Spinal cord (tissue), 10 donors: ENCODE measurements around the gene PRKN. TPM values are rescaled to one million over a fixed set of nuclear protein-coding genes. Genes with fewer than 3 reads are reported as not detected.
A peak's percentile ranks its signal among the peaks of the same experiment; 100 is the strongest.

ENCODE experiments used
- DNase-seq, 6 donors: peaks; one replicate each; pipeline versions ENCODE4 v3.0.0 to v3.0.0-alpha.2; 2013 to 2015; ENCODE audit warnings: low spot score in 6 of 6, low read depth in 4 of 6
- H3K27ac ChIP-seq: one replicate; pipeline ENCODE4 v1.5.1; 2013; ENCODE audit warnings: low read depth, low read length, control low read depth
- H3K27me3 ChIP-seq: one replicate; pipeline ENCODE4 v1.6.1; 2013; ENCODE audit warnings: low read length; ENCODE audit not compliant: control insufficient read depth, insufficient read depth
- H3K36me3 ChIP-seq: one replicate; pipeline ENCODE4 v1.6.1; 2013; ENCODE audit warnings: low read length; ENCODE audit not compliant: control insufficient read depth, insufficient read depth
- H3K4me1 ChIP-seq: one replicate; pipeline ENCODE4 v1.6.1; 2013; ENCODE audit warnings: low read length; ENCODE audit not compliant: control insufficient read depth, insufficient read depth
- H3K4me3 ChIP-seq: one replicate; pipeline ENCODE4 v1.5.1; 2013; ENCODE audit warnings: low read depth, low read length, control low read depth
- H3K9me3 ChIP-seq: one replicate; pipeline ENCODE4 v1.6.1; 2013; ENCODE audit warnings: low read length; ENCODE audit not compliant: control insufficient read depth, insufficient read depth
- whole genome bisulfite sequencing: methylation state at CpG from one replicate; pipeline ENCODE4 v1.1.5; 2013; ENCODE audit warnings: missing lambda C conversion rate; ENCODE audit not compliant: insufficient coverage; 5-methylcytosine and 5-hydroxymethylcytosine counted together
- polyA plus RNA-seq, 2 donors: library from polyadenylated mRNA; unstranded; fragments of 120-200 nt; gene quantifications; one replicate each; pipeline ENCODE4 v1.2.1, GENCODE V29; 2013; ENCODE audit not compliant: insufficient read length in 2 of 2
- total RNA-seq, 2 donors: library from RNA; depleted of rRNA in 1 of 2; stranded (reverse); fragments of 120-200 nt in 1 of 2; fragments of >200 nt in 1 of 2; gene quantifications; one replicate each; pipeline versions ENCODE4 v1.2.3 to v1.2.4, GENCODE V29; 2013 to 2014
- donor health status: healthy.

Gene PRKN
- total and polyA plus RNA-seq, 4 donors: 7.4 to 9.5 (median 8.4) TPM

DNA sequence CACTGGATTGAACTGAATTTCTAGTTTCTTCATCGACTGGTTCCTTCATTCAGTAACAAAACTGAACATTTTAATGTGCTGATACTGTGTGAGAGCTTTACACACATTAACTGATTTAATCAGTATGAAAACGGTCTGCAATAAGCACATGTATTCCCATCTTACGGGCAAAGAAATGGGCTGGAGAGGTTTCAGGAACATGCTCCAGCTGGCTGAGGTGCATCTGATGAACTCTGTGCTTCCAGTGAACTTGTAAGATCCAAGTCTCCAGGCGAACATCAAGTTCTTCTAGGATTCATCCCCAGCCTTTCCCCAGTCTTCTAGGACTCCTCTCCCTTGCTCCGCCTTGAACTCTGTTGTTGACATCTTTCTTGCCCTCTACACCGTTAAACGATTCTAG is 1233.0 kb downstream of the PRKN start:
- 77% methylated on average over 3 of the region's 7 CpGs for WGBS
- no peak for DNase-seq
- Histone ChIP-seq H3K27ac (no peak overlapping the region), H3K36me3 (no peaks in the 10 kb centered on the region), H3K9me3 (no peaks in the 10 kb centered on the region), H3K4me1 (no peaks in the 10 kb centered on the region), H3K27me3 (no peaks in the 10 kb centered on the region), H3K4me3 (no peak overlapping the region)

DNA sequence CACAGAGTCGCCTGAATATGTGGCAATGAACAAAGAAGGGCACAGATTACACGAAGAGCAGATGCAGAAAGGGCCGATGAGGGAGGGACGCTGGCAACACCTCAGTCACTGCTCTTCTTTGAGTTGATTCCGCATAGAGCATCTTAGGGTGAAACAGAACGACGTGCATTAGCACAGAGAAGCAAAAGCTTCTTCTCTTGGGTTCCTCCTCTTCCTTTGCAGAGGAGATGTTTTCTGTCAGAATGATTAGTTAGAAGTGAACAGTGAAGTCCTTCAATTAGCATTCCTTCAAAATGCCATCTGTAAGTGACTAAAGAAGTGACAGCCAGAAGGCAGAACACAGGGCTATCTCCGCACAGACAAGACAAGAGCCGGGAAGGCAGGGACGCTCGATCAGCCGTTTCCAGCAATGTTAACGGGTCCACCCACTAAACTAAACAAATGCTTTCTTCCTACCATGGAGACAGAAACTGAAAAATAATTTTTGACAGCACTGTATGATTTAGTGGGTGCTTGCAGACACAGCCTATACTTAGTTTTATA is 1233.9 kb downstream of the PRKN start:
- Histone ChIP-seq H3K4me1 (no peaks in the 10 kb centered on the region), H3K4me3 (no peak overlapping the region), H3K27ac (no peak overlapping the region), H3K27me3 (no peaks in the 10 kb centered on the region), H3K36me3 (no peaks in the 10 kb centered on the region), H3K9me3 (no peaks in the 10 kb centered on the region)
- 48% methylated on average over 7 of the region's 13 CpGs for WGBS
- DNase-seq: peak in 2 of 6 donors; percentile 22 to 54

DNA sequence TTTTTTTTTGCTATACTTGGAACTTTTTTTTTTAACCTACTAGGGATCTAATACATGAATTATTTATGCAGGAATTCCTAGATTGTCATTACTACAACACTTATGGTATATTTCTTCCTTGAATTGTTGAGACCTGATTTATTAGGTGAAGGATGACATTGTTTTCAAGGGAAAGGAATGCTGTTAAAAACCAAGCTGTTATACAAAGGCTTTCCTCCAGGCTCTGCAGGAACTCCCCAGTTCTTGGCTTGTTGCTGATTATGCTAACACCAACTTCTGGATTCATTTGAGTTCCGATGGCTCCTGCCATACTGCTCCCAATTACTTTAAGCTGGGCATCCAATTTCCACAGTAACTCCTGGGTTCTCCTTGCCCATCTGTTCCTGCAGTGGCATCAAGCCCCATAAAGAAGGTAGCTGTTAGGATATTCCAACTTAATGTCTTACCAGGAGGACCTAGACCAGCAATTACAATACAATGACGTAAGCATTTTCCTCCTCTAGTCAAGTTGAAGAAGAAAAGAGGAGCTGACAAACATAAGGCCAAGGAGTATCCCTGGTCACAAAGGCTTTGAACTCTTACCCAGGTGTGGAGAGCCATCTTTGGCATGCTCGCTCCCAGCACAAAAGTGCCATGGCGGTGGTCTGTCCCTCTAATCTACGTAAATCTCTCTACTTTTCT is 1237.8 kb downstream of the PRKN start:
- DNase-seq: no peak
- Histone ChIP-seq H3K9me3 (no peaks in the 10 kb centered on the region), H3K4me3 (no peak overlapping the region), H3K36me3 (no peaks in the 10 kb centered on the region), H3K27ac (no peak overlapping the region), H3K27me3 (no peaks in the 10 kb centered on the region), H3K4me1 (no peaks in the 10 kb centered on the region)
- WGBS: 92% methylated on average over 4 of the region's 5 CpGs

DNA sequence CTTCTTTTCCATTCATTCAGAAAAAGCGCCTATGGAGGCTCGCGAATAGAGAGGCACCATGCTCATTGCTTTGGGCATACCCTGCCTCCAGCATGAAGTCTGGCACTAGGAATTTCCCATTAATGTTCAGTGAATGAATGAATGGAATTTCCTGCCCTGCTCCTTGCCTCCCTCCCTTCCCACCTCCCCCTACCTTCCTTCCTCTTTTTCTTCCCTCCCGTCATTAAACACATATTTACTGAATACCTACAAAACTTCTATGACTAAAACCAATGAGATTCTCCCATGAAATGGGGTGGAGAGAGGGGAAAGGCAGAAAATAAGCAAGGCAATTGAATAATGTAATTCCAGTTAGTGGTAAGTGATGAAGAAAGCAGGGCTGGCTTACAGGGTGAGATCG is 1239.9 kb downstream of the PRKN start:
- no peak overlapping the region for H3K4me3 ChIP-seq
- WGBS: 100% methylated on average over 1 of the region's 5 CpGs
- H3K27me3 ChIP-seq: no peaks in the 10 kb centered on the region
- no peak overlapping the region for H3K27ac ChIP-seq
- no peak for DNase-seq
- no peaks in the 10 kb centered on the region for H3K9me3 ChIP-seq
- H3K4me1 ChIP-seq: no peaks in the 10 kb centered on the region
- H3K36me3 ChIP-seq: no peaks in the 10 kb centered on the region

DNA sequence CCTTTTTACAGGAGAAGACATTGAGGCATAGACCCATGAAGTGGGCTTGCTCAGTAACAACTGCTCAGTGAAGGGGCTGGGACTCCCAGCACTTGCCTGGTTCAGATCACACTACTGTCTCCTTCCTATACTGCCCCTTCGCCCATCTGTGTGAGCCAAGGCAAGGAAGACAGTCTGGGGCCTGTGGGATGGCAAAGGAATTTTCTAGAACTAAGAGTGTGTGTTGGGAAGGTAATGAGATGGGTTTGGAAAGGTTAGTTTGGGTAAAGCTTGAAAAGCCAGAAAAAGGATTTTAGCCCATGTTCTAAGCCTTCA is 1240.4 kb downstream of the PRKN start:
- H3K4me3 ChIP-seq: no peak overlapping the region
- H3K4me1 ChIP-seq: no peaks in the 10 kb centered on the region
- H3K27me3 ChIP-seq: no peaks in the 10 kb centered on the region
- no peaks in the 10 kb centered on the region for H3K9me3 ChIP-seq
- no peak for DNase-seq
- no peaks in the 10 kb centered on the region for H3K36me3 ChIP-seq
- whole genome bisulfite sequencing: no CpG with 5 or more reads among the region's 1 CpG
- H3K27ac ChIP-seq: no peak overlapping the region

DNA sequence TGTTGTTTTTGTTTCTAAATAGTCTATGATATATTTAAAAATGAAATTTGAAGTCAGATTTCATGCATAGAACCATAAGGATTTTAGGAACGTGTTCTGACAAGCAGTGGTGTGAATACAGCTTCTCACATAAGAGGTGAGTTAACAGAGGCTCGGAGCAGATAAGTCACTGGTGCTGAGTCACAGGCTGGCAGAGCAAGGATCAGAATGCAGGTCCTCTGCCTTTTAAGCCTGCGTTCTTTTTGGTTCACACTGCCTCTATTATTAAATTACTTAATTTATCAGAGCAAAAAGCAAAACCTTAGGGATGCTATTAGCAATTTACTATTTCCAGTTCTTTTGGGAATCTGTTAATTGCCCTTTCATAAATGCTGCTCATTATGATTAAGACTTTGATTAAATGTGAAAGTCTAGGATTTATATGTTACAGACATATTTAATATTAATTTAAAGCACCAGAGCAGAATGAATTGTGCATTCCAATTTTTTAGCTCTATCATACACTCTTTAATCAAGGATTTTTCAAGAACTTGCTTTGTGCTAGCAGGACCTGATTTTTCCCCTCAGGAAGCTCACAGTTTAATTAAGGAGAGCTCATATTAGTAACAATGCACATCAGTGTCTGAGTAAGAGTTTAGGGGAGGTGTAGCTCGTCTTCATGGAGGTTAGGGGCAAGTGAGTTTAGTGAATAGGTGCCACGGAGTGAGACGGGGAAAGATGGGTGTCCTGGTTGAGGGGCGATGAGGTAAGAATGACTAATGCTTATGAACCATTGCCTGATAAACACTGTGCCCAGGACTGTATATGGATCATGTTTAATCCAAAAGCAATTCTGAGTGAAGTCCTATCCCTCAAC is 1241.0 kb downstream of the PRKN start:
- peak in 1 of 6 donors; percentile 67 for DNase-seq
- WGBS: 61% methylated on average over 3 of the region's 7 CpGs
- no peak overlapping the region for H3K4me3 ChIP-seq
- H3K36me3 ChIP-seq: no peaks in the 10 kb centered on the region
- no peaks in the 10 kb centered on the region for H3K27me3 ChIP-seq
- H3K4me1 ChIP-seq: no peaks in the 10 kb centered on the region
- H3K27ac ChIP-seq: no peak overlapping the region
- no peaks in the 10 kb centered on the region for H3K9me3 ChIP-seq

DNA sequence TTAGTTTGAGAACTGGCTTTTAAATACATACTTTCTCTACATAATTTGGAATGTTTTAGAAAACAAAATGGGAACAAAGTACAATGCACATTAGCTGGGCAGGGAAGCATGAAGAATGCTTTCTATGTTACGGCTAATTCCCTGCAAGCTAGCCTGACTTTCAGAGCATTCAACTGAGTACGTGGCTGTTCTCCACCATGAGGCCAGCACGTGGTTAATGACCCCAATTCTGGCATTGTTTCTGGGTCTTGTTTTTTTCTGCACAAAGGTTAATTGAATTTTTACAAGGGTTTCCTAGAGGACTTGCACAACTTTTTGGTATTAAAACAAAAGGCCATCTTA is 1245.1 kb downstream of the PRKN start:
- Histone ChIP-seq H3K4me3 (no peak overlapping the region), H3K36me3 (no peaks in the 10 kb centered on the region), H3K9me3 (no peaks in the 10 kb centered on the region), H3K27me3 (no peaks in the 10 kb centered on the region), H3K4me1 (peaks cover 17% of the 10 kb centered on the region), H3K27ac (no peak overlapping the region)
- 25% methylated on average over 3 of the region's 3 CpGs for WGBS
- DNase-seq: peak in 2 of 6 donors; percentile 43 to 55

DNA sequence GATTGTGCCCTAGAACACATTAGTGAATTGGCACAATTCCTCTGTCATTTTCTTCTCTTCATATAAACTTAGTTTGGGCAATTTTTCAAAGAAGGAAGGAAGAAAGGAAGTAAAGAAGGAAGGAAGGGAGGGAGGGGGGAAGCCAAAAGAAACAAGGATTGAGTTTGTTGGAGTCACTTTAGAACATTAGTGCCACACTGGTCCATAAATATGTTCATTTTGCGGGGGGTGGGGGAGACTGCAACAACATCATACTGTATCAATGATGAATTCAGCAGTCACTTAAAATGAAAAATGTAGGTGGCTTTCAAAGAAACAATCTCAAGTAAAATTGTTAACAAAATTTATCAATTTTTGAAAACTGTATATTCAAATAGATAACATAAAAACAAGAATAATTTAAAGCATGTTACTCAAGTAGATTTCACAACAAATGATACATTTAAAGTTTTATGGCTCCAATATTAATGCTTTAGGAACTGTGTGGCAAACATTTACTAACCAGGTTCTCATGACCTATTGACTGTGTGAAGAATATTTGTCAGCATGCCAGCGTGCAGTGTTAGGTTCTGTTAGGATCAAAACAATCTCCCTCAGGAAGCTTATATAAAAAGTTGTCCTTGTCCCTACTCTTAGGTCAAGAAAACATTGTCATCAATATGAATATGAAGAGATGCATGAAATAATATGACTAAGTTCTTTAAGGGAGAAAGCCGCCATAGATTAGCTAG is 1245.6 kb downstream of the PRKN start:
- no peak for DNase-seq
- peak overlapping the region; percentile 12 for H3K27ac ChIP-seq
- peaks cover 17% of the 10 kb centered on the region for H3K4me1 ChIP-seq
- H3K27me3 ChIP-seq: no peaks in the 10 kb centered on the region
- H3K36me3 ChIP-seq: no peaks in the 10 kb centered on the region
- no CpG with 5 or more reads among the region's 3 CpGs for WGBS
- H3K9me3 ChIP-seq: no peaks in the 10 kb centered on the region
- H3K4me3 ChIP-seq: no peak overlapping the region

DNA sequence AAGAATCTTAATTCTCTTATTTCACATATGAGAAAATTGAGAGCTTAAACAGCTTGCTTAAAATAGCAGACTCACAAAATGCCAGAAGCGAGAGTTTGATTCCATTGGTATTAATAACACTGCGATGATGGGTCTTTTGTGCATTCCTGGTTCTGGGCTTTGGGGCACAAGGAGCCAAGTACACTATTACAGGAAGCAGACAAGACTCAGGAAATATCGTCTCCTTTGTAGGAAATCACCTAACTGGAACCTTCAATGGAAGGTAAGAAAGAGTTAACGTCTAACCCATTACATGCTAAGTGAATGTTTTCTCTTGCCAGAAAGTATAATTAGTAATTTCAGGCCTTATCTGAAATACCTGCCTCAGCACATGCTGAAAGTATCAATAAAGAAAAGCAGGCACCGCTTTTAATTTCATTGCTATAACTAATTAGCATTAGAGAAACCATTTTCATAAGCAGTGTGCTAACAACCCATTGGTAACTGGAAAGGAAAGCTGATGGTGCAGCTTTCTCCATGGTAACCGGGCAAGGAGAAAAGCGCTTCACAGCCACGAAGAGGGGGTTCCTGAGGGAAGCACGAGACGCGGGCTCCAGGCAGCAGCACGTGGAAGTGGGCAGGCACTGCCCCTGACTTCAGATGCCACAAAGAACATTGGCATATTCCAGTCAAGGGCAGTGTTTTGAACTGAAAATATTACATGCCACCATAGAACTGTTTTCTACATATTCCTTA is 1247.0 kb downstream of the PRKN start:
- no peaks in the 10 kb centered on the region for H3K27me3 ChIP-seq
- WGBS: 38% methylated on average over 7 of the region's 12 CpGs
- no peaks in the 10 kb centered on the region for H3K9me3 ChIP-seq
- peaks cover 17% of the 10 kb centered on the region for H3K4me1 ChIP-seq
- DNase-seq: peak in 2 of 6 donors; percentile 83 to 95
- no peaks in the 10 kb centered on the region for H3K36me3 ChIP-seq
- no peak overlapping the region for H3K4me3 ChIP-seq
- H3K27ac ChIP-seq: no peak overlapping the region
